ENCODE measurements around the gene C10orf67.

- TF ChIP-seq CTCF (IDR thresholded peaks at IDR 0.05) (no peak), POLR2A (IDR thresholded peaks at IDR 0.05) (no peak)
Observed at GRCh38 chr10:23284674-23285335, 59.8 kb downstream of the C10orf67 start.
